HG03025 (cell line): ENCODE measurements around the gene CPN2.

Source experiments
- ATAC-seq: cut with Tn5 transposase; IDR thresholded peaks from one replicate; pipeline ENCODE4 v1.9.1; 2021; ENCODE audit warnings: mild to moderate bottlenecking, moderate library complexity; ENCODE audit not compliant: unreplicated experiment, low FRiP score

Gene CPN2

GRCh38 chr3:194330579-194330978 is 20.5 kb downstream of the CPN2 start:
- ATAC-seq = no peak

GRCh38 chr3:194330160-194330559 is 21.0 kb downstream of the CPN2 start:
- no peak for ATAC-seq

- ATAC-seq = no peak
These were observed 21.6 kb downstream of the CPN2 start for GRCh38 chr3:194329583-194329965.

- no peak for ATAC-seq
These were observed 22.1 kb downstream of the CPN2 start for GRCh38 chr3:194328942-194329582.

GRCh38 chr3:194328053-194328657 is 23.0 kb downstream of the CPN2 start:
- ATAC-seq = no peak

GRCh38 chr3:194327218-194328052 is 23.7 kb downstream of the CPN2 start:
- no peak for ATAC-seq

GRCh38 chr3:194326968-194327217 is 24.2 kb downstream of the CPN2 start:
- no peak for ATAC-seq

GRCh38 chr3:194326192-194326967 is 24.7 kb downstream of the CPN2 start:
- ATAC-seq = no peak

GRCh38 chr3:194325424-194326153 is 25.5 kb downstream of the CPN2 start:
- no peak for ATAC-seq

- no peak for ATAC-seq
These were observed 26.3 kb downstream of the CPN2 start for GRCh38 chr3:194324823-194325327.

- ATAC-seq = peak; percentile 51
These were observed 27.1 kb downstream of the CPN2 start for GRCh38 chr3:194323785-194324735.

GRCh38 chr3:194322678-194323211 is 28.4 kb downstream of the CPN2 start:
- ATAC-seq = no peak

GRCh38 chr3:194321693-194322640 is 29.2 kb downstream of the CPN2 start:
- ATAC-seq = no peak

GRCh38 chr3:194320744-194321243 is 30.3 kb downstream of the CPN2 start:
- ATAC-seq = no peak

GRCh38 chr3:194320100-194320499 is 31.0 kb downstream of the CPN2 start:
- no peak for ATAC-seq

GRCh38 chr3:194318511-194319161 is 32.5 kb downstream of the CPN2 start:
- ATAC-seq = no peak

- no peak for ATAC-seq
These were observed 34.2 kb downstream of the CPN2 start for GRCh38 chr3:194316918-194317317.
